CD14-positive monocyte (primary cell): ENCODE data around the gene SIRPB1. TPM values are rescaled to one million over a fixed set of nuclear protein-coding genes. Genes with fewer than 3 reads are reported as not detected.

Source experiments
- DNase-seq, 3 donors: peaks; one replicate each; pipeline ENCODE4 v3.0.0-alpha.2; 2011 to 2022
- H2AFZ ChIP-seq: 2 replicates; pipeline ENCODE4 v1.6.0; 2012; ENCODE audit warnings: mild to moderate bottlenecking, low read depth, low read length, inconsistent platforms; ENCODE audit not compliant: insufficient read depth, poor library complexity, severe bottlenecking
- H3K27ac ChIP-seq, 2 donors: 1 replicate in 1 of 2; 2 replicates in 1 of 2; pipeline ENCODE4 v1.5.1; 2012 to 2013; ENCODE audit warnings: low read length in 2 of 2, control low read depth in 1 of 2, inconsistent platforms in 1 of 2, low read depth in 1 of 2, mild to moderate bottlenecking in 1 of 2
- H3K27me3 ChIP-seq, 2 donors: one replicate each; pipeline versions ENCODE4 v1.6.0 to v1.6.1; 2011 to 2013; ENCODE audit warnings: low read length in 2 of 2; ENCODE audit not compliant: control insufficient read depth in 2 of 2, insufficient read depth in 2 of 2
- H3K36me3 ChIP-seq, 2 donors: replicated peaks in 1 of 2; 1 replicate in 1 of 2; 2 replicates in 1 of 2; pipeline versions ENCODE4 v1.5.1 to v1.6.1; 2012 to 2013; ENCODE audit warnings: low read length in 2 of 2, control low read depth in 1 of 2, inconsistent platforms in 1 of 2, mild to moderate bottlenecking in 1 of 2; ENCODE audit not compliant: insufficient read depth in 2 of 2, control insufficient read depth in 1 of 2
- H3K4me1 ChIP-seq, 2 donors: 1 replicate in 1 of 2; 2 replicates in 1 of 2; pipeline versions ENCODE4 v1.5.1 to v1.6.1; 2012 to 2013; ENCODE audit warnings: low read length in 2 of 2, control low read depth in 1 of 2, inconsistent platforms in 1 of 2, mild to moderate bottlenecking in 1 of 2, moderate library complexity in 1 of 2; ENCODE audit not compliant: insufficient read depth in 2 of 2, control insufficient read depth in 1 of 2
- H3K4me2 ChIP-seq: replicated peaks from 2 replicates; pipeline ENCODE3; 2012; ENCODE audit warnings: low read length, moderate library complexity, mild to moderate bottlenecking; ENCODE audit not compliant: poor library complexity, severe bottlenecking; ENCODE audit errors: extremely low read depth
- H3K4me3 ChIP-seq, 3 experiments: fragments of 200-600 bp in 1 of 3; sonication (generic) in 1 of 3; replicated peaks in 1 of 3; 1 replicate in 2 of 3; 2 replicates in 1 of 3; pipeline ENCODE4 v1.5.1; 2011 to 2013; ENCODE audit warnings: low read length in 3 of 3, mild to moderate bottlenecking in 3 of 3, control low read depth in 2 of 3, low read depth in 2 of 3, inconsistent platforms in 1 of 3, moderate library complexity in 1 of 3
- H3K79me2 ChIP-seq: 2 replicates; pipeline ENCODE4 v1.6.0; 2012; ENCODE audit warnings: mild to moderate bottlenecking, control low read depth, inconsistent platforms, low read length, moderate library complexity; ENCODE audit not compliant: insufficient read depth
- H3K9ac ChIP-seq: 2 replicates; pipeline ENCODE4 v1.6.0; 2017; ENCODE audit warnings: low read length, mild to moderate bottlenecking; ENCODE audit not compliant: insufficient read depth, poor library complexity, severe bottlenecking
- H3K9me3 ChIP-seq, 2 donors: replicated peaks in 1 of 2; 1 replicate in 1 of 2; 2 replicates in 1 of 2; pipeline versions ENCODE4 v1.5.1 to v1.6.1; 2012 to 2013; ENCODE audit warnings: low read length in 2 of 2, control low read depth in 1 of 2; ENCODE audit not compliant: control insufficient read depth in 1 of 2, insufficient read depth in 1 of 2
- H4K20me1 ChIP-seq: 2 replicates; pipeline ENCODE4 v1.6.0; 2012; ENCODE audit warnings: mild to moderate bottlenecking, low read length, control low read depth, moderate library complexity; ENCODE audit not compliant: insufficient read depth
- H3K27ac Mint-ChIP-seq, 7 donors: one replicate each; pipeline ENCODE4 v1.8.0; 2020; ENCODE audit warnings: mild to moderate bottlenecking in 7 of 7, mixed read lengths in 7 of 7, moderate library complexity in 6 of 7, inconsistent platforms in 2 of 7
- H3K27me3 Mint-ChIP-seq, 3 donors: one replicate each; pipeline ENCODE4 v1.8.0; 2021 to 2022; ENCODE audit warnings: low read depth in 3 of 3, mild to moderate bottlenecking in 3 of 3, mixed read lengths in 3 of 3, moderate library complexity in 3 of 3, inconsistent platforms in 1 of 3
- H3K36me3 Mint-ChIP-seq, 2 donors: one replicate each; pipeline ENCODE4 v1.8.0; 2020; ENCODE audit warnings: mixed read lengths in 2 of 2, inconsistent platforms in 1 of 2, mild to moderate bottlenecking in 1 of 2
- H3K4me1 Mint-ChIP-seq: one replicate; pipeline ENCODE4 v1.8.0; 2020; ENCODE audit warnings: mild to moderate bottlenecking, mixed read lengths
- H3K4me3 Mint-ChIP-seq, 2 donors: one replicate each; pipeline ENCODE4 v1.8.0; 2020; ENCODE audit warnings: mild to moderate bottlenecking in 2 of 2, mixed read lengths in 2 of 2, moderate library complexity in 1 of 2
- H3K9me3 Mint-ChIP-seq, 7 donors: one replicate each; pipeline ENCODE4 v1.8.0; 2020 to 2022; ENCODE audit warnings: mixed read lengths in 7 of 7, mild to moderate bottlenecking in 6 of 7, moderate library complexity in 6 of 7, inconsistent platforms in 2 of 7
- CTCF ChIP-seq: fragments of 200-600 bp; IDR thresholded peaks from one replicate; pipeline ENCODE4 v1.8.0; 2022; ENCODE audit warnings: antibody characterized with exemption, mild to moderate bottlenecking
- WGBS: methylation state at CpG from one replicate; pipeline ENCODE4 v1.1.5; 2013; ENCODE audit warnings: missing lambda C conversion rate; ENCODE audit not compliant: insufficient coverage; 5-methylcytosine and 5-hydroxymethylcytosine counted together
- intact Hi-C, 2 donors: fragments of 100-400 bp; cut with micrococcal nuclease; formaldehyde crosslinking; loops; one replicate each; pipeline versions ENCODE4 v1.15.0 to v1.15.1; 2023
- polyA plus RNA-seq, 3 donors: library from polyadenylated mRNA; depleted of rRNA in 1 of 3; unstranded in 2 of 3; stranded (reverse) in 1 of 3; fragments of 300-500 nt in 2 of 3; fragments of >200 nt in 1 of 3; fragmentation: Illumina TruSeq in 2 of 3; gene quantifications; 1 replicate in 2 of 3; 2 replicates in 1 of 3; pipeline ENCODE4 v1.2.3, GENCODE V29; 2012 to 2021

The SIRPB1 gene
- polyA plus RNA-seq, 3 donors, result 132 to 437 (median 137) TPM

- H3K4me3 ChIP-seq, result no peak overlapping the region
These were observed 31.7 kb upstream of the SIRPB1 start for GRCh38 chr20:1651268-1652058.

GRCh38 chr20:1648101-1648500, 28.3 kb upstream of the SIRPB1 start:
- intact Hi-C loops, result no loop called here
- Histone ChIP-seq H3K4me2 (no peak overlapping the region), H3K79me2 (no peaks in the 10 kb centered on the region), H3K4me1 (peaks cover 9 to 15% of the 10 kb centered on the region in 2 donors), H3K9me3 (no peaks in the 10 kb centered on the region), H3K9ac (no peak overlapping the region), H3K27me3 (no peaks in the 10 kb centered on the region), H3K4me3 (no peak overlapping the region), H2AFZ (no peak overlapping the region), H3K27ac (no peak overlapping the region), H4K20me1 (no peaks in the 10 kb centered on the region), H3K36me3 (no peaks in the 10 kb centered on the region)
- H3K27ac Mint-ChIP-seq, result no peak overlapping the region
- H3K4me1 Mint-ChIP-seq, result peaks cover 18% of the 10 kb centered on the region
- 100% methylated on average over 1 of the region's 5 CpGs for WGBS
- no peak overlapping the region for H3K4me3 Mint-ChIP-seq
- H3K27me3 Mint-ChIP-seq, result peaks cover 2 to 12% (median 5%) of the 10 kb centered on the region in 3 donors
- DNase-seq, result no peak
- TF ChIP-seq CTCF, result no peak
- H3K9me3 Mint-ChIP-seq, result peaks cover 0 to 3% (median 0%) of the 10 kb centered on the region in 7 donors
- no peaks in the 10 kb centered on the region for H3K36me3 Mint-ChIP-seq

More at GRCh38 chr20:1651268-1652058, 31.7 kb upstream of the SIRPB1 start:
- H3K27me3 Mint-ChIP-seq, result peaks cover 0 to 10% (median 2%) of the 10 kb centered on the region in 3 donors
- WGBS, result 60% methylated on average over 1 of the region's 3 CpGs
- intact Hi-C loops, result no loop called here
- Histone ChIP-seq H4K20me1 (no peaks in the 10 kb centered on the region), H2AFZ (no peak overlapping the region), H3K9ac (no peak overlapping the region), H3K4me2 (peak overlapping the region; percentile 3), H3K27ac (no peak overlapping the region), H3K4me1 (peaks cover 9 to 20% of the 10 kb centered on the region in 2 donors), H3K79me2 (no peaks in the 10 kb centered on the region), H3K27me3 (no peaks in the 10 kb centered on the region), H3K9me3 (no peaks in the 10 kb centered on the region), H3K36me3 (no peaks in the 10 kb centered on the region)
- peaks cover 25% of the 10 kb centered on the region for H3K4me1 Mint-ChIP-seq
- H3K27ac Mint-ChIP-seq, result no peak overlapping the region
- no peak for DNase-seq
- no peaks in the 10 kb centered on the region for H3K36me3 Mint-ChIP-seq
- no peak for TF ChIP-seq CTCF
- no peak overlapping the region for H3K4me3 Mint-ChIP-seq
- peaks cover 3 to 7% (median 4%) of the 10 kb centered on the region in 7 donors for H3K9me3 Mint-ChIP-seq
